ENCODE measurements around the gene ZNF532.

- no peak for TF ChIP-seq ARNTL (CRISPR knock-in tag; IDR thresholded peaks at IDR 0.05; ENCODE audit: borderline replicate concordance, low read depth)
- TF ChIP-seq BACH2 (CRISPR knock-in tag; IDR thresholded peaks at IDR 0.05; ENCODE audit: borderline replicate concordance): no peak
- TF ChIP-seq TOX (CRISPR knock-in tag; IDR thresholded peaks at IDR 0.05; ENCODE audit: borderline replicate concordance): no peak
Measured at GRCh38 chr18:58887613-58887963, 22.9 kb downstream of the ZNF532 start.

All from SK-N-SH treated with all-trans-retinoic acid at 6 μM for 48 hours (cell line).